ENCODE measurements around the gene PDE5A.

PDE5A gene

GRCh38 chr4:119581190-119581873 lies 47.3 kb downstream of the PDE5A start:
- no peak for DNase-seq (ENCODE audit: low spot score)

GRCh38 chr4:119580293-119580692 lies 48.3 kb downstream of the PDE5A start:
- no peak for DNase-seq (ENCODE audit: low spot score)

DNA sequence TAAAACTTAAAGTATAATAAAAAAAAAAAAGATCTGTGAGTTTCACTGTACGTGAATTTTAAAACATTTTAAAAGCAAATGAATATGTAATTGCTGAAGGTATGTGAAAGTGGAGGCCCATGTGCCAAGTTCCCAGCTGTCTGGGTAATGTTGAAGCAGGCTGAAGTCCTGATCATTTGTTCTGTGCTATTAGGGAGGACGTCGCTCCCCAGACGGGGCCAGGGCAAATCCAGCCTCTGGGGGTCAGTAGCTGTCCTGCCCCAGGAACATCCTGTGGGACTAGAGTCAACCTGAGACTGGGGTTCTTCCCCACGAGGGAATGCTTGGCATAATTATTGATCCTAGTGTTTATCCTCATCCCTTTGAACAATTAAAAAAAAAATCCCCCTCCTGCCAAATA lies 48.8 kb downstream of the PDE5A start:
- no peak for DNase-seq (ENCODE audit: low spot score)

DNA sequence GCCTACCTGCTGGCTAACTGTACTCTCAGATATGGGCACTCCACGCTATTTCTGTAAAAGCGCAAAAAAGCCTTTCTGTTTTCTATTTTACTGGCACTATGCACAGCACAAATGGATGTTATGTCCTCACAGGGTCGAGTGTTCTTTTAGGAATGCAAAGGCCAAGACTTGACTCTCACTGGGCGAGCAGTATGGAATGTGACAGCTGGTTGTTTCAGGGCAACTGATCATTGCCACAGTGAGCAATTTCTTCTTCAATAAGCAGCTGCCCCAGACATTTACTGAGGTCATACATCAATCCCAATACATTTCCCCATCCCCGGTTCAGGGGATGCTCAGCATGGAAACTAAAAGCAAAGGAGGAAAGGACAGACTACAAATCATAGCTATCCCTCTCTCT lies 58.2 kb downstream of the PDE5A start:
- no peak for DNase-seq (ENCODE audit: low spot score)

DNA sequence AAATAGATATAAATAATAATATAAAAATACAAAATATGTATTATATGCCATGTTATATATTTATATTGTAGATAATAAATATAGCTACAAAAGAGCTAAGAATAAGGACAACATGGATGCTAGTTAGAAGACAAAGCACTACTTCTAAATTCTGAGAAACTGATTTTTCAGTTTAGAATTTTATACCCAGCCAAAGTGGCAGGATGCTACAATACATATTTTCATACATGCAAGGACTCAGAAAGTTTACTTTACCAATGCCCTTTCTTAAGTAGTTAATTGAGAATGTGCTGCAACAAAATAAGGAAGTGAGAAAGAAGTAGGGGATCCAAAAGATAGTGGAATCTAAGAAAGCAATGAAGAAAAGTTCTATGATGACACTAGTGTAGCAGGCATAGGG lies 64.5 kb downstream of the PDE5A start:
- DNase-seq (ENCODE audit: low spot score) = no peak

DNA sequence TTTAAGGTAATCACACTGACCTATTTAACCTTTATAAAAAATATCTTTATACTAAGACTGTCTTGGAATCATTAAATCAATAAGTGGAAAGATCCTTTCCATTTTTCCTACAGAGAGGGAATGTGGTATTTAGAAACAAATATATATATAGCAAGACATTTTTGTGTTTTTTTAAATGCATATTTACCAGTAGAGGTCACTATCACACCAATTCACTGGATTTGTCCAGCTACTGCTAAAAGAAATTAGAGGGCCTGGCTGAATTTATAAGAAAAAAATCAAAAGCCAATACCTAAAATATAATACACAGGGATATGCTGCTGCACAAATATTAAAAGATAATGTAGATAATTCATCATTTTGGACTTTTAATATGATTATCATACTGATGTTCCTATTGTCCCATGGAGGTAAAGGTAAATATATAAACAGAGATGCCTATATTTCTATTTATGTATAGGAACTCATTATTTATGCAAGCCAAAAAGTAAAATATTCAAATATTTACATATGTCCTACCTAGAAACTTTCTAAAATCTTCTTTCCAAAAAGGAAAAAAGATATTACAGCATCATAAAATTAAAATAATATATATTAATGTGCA lies 69.5 kb downstream of the PDE5A start:
- peak; percentile 23 for DNase-seq (ENCODE audit: low spot score)

- peak; percentile 26 for DNase-seq (ENCODE audit: low spot score)
Measured at GRCh38 chr4:119550857-119551532, 77.6 kb downstream of the PDE5A start.

DNA sequence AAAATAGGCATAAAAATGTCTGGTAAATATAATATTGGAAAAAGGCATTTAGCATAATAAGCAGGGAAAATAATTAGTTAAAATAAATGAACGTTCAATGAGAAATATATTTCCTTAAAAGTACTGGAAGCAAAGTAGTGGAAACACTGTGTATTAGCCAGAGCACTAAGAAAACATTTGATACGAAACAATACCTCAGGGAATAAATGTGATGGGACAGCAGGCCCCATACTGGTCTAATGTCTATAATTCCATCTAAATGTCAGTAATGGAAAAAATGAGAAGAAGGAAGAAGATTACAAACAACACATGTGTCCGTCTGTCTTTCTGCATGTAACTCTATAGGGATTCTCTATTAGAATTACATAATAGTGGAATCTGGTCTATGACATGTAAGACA lies 79.0 kb downstream of the PDE5A start:
- DNase-seq (ENCODE audit: low spot score) = no peak

DNA sequence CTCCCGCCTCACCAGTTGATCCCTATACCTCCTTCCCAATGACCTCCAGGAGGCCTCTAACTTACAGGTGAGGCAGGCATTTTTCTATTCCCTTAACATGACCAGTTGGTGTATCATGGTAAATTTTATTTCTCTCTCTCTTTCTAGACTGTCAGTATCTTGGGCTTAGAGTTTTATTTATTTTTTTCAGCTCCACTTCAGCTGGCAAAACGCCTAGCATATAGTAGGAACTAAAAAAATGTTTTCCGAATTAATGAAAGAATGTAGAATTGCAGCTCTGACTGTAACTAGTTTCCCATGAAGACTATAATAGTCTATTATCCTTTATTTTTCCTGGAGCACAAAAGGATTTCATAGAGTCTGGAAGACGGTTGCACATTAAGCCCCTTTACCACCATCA lies 84.8 kb downstream of the PDE5A start:
- DNase-seq (ENCODE audit: low spot score) = no peak

DNA sequence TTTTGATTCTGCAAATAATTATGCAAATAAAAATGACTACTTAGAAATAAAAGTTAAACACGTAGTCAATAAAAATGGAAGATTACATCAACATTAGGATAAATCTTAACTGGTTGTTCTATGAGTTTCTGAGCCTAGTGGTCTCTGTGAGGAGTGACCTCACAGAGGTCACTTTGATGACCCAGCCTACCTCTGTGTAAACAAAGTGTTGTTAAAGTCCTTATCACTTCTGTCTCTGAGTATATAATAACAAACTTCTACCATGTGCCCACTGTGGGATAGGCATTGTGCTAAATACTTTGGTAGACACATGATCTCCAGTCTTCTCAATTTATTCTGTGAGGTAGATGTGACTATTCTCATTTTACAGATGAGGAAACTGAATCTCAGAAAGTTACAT lies 85.4 kb downstream of the PDE5A start:
- no peak for DNase-seq (ENCODE audit: low spot score)

- DNase-seq (ENCODE audit: low spot score) = no peak
Measured at GRCh38 chr4:119540249-119540648, 88.4 kb downstream of the PDE5A start.

DNA sequence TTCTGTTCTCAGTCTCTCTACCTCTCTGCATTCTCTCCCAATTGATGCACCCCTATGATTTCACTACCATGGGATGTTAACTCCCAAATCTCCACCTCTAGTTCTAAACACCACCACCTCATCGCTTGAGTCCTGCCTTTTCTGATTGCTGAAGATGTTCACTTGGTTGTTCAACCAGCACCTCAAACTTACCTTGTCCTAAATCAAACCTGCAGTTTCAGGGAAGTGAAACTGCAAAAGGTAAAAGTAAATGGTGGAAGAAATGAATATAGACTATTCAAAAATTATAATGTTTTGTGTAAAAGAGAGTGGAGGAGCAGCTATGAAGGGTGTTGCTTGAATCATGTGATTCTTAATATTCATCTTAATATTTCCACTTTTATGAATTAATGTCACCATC lies 91.0 kb downstream of the PDE5A start:
- no peak for DNase-seq (ENCODE audit: low spot score)

GRCh38 chr4:119536572-119537528 lies 91.8 kb downstream of the PDE5A start:
- DNase-seq (ENCODE audit: low spot score) = no peak

DNA sequence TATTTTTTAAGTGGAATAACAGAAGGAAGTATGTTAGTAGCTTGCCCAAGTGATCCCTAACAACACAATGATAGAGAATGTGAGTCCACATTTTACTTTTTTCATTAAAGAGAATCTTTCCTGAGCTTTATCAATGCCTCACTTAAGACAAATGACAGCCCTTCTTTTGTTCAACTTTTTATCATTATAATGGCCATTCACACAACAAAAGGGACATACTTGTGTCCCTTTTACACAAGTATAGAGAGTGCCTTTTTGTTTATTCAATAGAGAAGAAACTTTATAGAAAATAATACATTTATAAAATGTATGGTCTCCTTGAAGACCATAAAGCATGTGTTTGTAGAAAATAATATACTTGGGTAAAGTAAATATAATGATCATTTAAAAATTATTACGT lies 96.3 kb downstream of the PDE5A start:
- DNase-seq (ENCODE audit: low spot score) = no peak

DNA sequence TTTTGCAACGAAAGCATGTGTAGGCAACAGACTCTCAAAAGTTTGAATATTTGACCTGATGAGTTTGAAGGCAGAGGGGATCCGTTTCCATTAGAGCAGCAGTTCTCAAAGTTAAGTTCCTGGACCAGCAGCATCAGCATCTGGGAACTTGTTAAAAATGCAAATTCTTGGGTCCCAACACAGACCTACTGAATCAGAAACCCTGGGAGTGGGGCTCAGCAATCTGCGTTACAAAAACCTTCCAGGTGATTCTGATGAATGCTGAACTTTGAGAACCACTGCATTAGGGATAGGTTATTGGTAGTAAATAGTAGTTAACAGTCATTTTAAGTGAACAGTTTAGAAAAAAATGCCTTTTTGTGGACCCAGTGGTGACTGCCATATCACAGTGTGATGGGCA lies 98.8 kb downstream of the PDE5A start:
- no peak for DNase-seq (ENCODE audit: low spot score)

- no peak for DNase-seq (ENCODE audit: low spot score)
Measured at GRCh38 chr4:119526786-119527550, 101.6 kb downstream of the PDE5A start.

DNA sequence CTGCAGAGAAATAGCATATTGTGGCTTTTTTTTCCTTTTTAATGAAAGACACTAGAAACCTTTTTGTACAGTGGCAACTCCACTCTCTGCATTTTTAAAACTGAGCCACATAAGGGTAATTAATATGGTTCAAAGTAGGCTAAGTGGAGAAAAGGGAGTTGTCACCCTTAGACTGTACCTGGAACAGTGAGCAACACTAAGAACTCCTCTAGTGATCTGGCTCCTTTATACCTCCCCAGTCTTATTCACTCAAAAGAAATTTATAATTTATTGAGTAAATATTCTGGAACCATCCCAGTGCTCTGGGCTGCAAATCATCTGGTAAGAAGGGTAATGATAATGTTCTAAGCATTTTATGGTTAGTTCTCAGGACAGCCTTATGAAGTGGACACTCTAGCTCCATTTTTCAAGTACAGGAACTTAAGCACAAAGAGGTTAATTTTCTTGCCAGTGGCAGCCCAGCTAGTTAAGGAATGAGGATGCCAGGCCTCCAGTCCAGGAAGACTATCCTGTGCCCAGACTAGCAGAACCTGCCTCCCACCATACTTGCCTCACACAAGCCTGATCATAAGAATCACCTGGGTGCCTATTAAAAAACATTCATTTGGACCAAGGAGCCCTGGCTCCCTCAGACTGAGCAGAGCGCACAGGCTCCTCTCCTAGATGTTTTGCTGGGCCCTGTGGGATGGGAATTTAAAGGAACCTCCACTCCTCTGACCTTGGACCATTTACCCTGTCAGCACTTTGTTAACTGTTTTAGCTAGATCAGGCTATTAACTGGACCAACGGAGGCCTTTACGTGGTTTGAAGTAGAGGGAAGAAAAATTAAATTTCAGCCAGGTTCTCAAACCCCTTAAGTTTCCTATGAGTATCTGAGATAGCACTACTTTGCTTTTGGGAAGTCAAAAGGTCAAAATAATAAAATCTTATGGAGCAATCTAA lies 102.6 kb downstream of the PDE5A start:
- DNase-seq (ENCODE audit: low spot score) = no peak

DNA sequence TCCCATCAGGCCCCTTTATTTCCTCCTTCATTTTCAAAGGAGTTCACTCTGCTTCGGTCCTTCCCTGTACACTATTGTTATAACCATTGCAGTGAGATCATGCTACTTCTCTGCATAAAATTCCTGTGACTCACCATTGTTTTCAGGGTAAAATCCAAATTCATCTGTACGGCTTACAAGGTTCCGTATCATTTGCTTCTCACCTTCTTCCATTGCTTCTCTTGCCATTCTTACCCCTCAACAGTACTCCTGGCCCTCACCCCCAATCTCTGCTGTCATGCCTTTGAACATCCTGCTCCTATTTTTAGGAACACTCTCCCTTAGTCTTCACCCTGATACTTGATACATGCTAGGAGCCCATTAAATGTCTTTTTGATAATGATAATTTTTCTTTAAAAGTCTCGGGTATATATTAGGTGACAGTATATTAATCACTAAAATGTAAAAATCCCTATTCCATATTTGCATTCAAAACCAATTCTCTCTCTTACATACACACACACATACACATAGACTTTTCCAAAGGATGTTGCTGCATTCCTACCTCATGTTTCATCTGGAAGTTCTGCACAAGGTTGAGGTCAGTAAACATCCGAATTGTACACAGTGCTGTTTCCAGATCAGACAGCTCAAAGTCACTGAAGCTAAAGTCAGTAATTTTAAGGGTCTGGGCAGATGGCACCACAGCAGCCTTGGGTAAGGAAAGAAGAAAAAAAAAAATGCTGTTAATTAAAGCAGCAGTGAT lies 103.4 kb downstream of the PDE5A start:
- no peak for DNase-seq (ENCODE audit: low spot score)

- DNase-seq (ENCODE audit: low spot score) = no peak
Measured at GRCh38 chr4:119523399-119523798, 105.2 kb downstream of the PDE5A start.

GRCh38 chr4:119521268-119521667 lies 107.3 kb downstream of the PDE5A start:
- no peak for DNase-seq (ENCODE audit: low spot score)
